Measurements from ENCODE around the gene XK.

XK gene

DNA sequence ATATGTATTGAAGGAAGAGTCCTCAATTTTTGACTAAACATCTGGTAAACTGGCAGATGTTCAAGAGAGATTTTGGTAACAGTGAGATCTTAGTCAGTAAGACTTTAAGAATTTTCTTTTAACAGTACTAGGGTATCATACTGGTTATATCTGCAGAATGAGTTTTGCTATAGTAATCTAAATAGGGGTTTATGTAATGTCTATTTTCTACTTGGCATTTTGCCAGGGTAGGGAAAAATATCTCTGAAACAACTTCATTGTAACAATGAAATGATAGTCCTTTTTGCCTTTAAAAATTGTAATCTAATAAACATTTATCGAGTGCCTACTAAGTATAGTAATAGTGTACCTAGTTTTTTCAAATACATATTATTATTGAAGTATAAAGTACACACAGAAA, 32.1 kb downstream of the XK start:
- TF ChIP-seq, protein P1, sequence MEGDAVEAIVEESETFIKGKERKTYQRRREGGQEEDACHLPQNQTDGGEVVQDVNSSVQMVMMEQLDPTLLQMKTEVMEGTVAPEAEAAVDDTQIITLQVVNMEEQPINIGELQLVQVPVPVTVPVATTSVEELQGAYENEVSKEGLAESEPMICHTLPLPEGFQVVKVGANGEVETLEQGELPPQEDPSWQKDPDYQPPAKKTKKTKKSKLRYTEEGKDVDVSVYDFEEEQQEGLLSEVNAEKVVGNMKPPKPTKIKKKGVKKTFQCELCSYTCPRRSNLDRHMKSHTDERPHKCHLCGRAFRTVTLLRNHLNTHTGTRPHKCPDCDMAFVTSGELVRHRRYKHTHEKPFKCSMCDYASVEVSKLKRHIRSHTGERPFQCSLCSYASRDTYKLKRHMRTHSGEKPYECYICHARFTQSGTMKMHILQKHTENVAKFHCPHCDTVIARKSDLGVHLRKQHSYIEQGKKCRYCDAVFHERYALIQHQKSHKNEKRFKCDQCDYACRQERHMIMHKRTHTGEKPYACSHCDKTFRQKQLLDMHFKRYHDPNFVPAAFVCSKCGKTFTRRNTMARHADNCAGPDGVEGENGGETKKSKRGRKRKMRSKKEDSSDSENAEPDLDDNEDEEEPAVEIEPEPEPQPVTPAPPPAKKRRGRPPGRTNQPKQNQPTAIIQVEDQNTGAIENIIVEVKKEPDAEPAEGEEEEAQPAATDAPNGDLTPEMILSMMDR (IDR thresholded peaks at IDR 0.05) = no peak
- no peak for TF ChIP-seq ZFX (IDR thresholded peaks at IDR 0.05; ENCODE audit: borderline replicate concordance)
- H3K27ac ChIP-seq = no peak overlapping the region

DNA sequence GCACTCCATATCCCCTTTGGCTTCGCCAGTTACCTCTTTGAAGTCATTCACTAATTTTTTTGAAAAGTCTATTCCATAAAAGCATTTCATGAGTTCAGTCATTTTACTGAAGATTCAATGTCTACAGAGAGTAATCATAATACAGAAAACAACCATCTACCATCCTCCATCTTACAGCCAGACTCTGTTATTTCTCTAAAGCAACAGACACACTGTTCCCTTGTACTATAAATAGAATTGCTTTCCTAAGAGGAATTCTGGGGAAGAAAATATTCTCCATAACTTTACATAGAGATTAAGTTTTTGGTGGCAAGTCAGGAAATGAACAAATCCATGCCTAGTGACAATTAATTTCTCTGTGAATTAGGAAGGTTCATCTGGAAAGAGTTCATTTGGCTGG, 37.0 kb downstream of the XK start:
- TF ChIP-seq ZFX (IDR thresholded peaks at IDR 0.05; ENCODE audit: borderline replicate concordance) = no peak
- TF ChIP-seq, protein P1 (IDR thresholded peaks at IDR 0.05) = no peak
- H3K27ac ChIP-seq = no peak overlapping the region

DNA sequence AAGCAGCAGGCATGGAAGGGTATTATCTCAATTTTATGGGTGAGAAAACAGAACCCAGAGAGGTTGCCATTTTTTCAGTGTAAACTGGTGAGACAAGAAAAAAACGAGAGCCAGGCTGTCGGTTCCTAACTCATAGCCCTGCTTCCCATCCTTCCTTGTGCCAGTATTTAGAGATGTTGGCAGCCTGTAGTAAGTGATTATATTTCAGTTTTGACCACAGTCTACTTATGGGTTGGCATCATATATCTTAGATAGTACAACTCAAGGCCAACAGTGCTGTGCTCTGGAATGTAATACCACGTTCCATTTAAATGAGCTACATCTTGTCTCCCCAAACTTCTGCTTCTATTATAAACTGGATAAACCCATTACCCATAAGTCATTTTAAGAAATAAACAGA, 40.8 kb downstream of the XK start:
- TF ChIP-seq ZFX (IDR thresholded peaks at IDR 0.05; ENCODE audit: borderline replicate concordance) = no peak
- TF ChIP-seq, protein P1 (IDR thresholded peaks at IDR 0.05) = no peak
- no peak overlapping the region for H3K27ac ChIP-seq

DNA sequence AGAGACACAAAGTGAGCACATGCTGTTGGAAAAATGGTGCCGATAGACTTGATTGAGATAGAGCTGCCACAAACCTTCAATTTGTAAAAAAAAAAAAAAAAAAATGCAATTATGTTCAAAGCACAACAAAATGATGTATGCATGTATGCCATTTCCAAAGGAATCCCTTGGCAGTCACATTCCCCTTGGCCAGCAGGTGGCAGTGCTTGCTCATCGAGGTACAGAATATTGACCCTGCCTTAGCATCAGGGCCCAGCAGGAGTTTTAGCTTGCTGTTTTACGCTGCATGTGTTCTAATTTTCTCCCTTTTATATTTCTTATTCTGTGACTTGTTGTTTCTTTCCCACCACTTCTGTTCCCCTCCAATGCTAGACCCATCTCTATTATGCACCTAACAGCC, 59.8 kb downstream of the XK start:
- H3K27ac ChIP-seq = no peak overlapping the region
- TF ChIP-seq, protein P1 (IDR thresholded peaks at IDR 0.05) = peak; percentile 75
- TF ChIP-seq ZFX (IDR thresholded peaks at IDR 0.05; ENCODE audit: borderline replicate concordance) = no peak

DNA sequence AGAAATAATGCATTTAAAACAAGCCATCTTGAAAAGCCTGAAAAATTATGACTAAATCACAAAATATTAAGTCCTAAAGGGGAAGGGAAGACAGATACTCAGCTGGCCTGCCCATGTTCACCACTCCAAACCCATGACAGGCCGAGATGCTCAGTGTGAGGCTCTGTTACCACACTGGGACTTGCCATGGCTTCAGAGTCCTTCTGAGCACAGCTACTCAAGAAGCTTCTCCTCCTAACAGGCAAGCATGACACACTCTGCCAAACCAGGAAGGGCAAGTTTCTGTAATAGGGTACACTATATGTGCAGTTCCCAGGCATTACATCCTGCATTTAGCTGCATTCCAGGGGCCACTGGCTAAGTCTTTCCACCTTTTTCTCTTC, 60.2 kb downstream of the XK start:
- H3K27ac ChIP-seq = no peak overlapping the region
- TF ChIP-seq, protein P1 (IDR thresholded peaks at IDR 0.05) = no peak
- TF ChIP-seq ZFX (IDR thresholded peaks at IDR 0.05; ENCODE audit: borderline replicate concordance) = no peak

DNA sequence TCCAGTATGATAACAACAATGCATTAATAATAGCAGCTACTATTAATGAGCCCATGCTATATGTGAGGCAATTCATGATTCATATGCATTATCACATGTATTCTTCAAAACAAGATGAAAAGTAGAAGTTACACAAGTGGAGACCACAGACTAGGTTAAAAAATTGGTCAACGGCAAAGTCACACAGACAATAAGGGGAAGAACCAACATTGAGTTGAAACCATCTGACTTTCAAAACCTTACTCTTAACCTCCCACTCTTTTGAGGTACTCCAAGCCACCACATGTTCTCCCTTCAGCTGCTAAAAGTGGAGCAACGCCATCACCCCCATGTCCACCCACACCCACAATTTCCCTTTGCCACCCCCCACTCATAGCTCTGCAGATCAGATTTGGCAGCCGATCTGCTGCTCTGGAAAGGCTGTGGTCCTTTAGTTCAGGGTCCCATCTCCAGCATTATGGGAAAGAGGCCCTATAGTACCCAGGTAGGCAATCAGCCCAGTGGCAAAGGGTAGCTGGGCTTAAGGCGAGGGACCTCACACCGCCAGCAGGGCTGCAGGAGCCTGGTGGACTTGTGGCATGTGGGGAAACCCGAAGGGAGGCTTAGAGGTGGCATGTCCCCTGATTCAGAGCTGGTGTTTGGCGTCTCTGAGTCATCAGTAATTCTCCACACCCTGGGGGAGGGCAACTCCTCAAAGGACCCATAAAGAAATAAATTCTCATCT, 60.8 kb downstream of the XK start:
- H3K27ac ChIP-seq = no peak overlapping the region
- TF ChIP-seq ZFX (IDR thresholded peaks at IDR 0.05; ENCODE audit: borderline replicate concordance) = no peak
- TF ChIP-seq, protein P1 (IDR thresholded peaks at IDR 0.05) = no peak

DNA sequence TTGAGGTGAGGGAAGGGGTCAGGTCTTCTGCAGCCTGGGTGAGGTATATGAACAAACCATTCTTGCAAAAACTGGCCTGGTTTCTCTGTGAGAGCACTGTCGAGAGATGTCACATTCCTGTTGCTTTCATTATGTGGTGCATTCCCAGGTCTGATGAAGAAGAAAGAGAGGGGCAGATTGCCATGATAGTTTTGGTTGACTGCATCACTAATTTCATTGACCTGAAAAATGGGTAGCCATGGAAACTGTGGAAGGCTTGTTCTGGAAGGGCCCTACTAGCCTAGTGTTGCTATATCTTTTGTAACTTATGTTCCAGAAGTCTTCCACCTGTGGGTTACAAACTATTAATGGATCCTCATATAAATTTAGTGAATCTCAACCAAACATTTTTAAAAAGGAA, 61.4 kb downstream of the XK start:
- H3K27ac ChIP-seq = no peak overlapping the region
- TF ChIP-seq, protein P1 (IDR thresholded peaks at IDR 0.05) = no peak
- TF ChIP-seq ZFX (IDR thresholded peaks at IDR 0.05; ENCODE audit: borderline replicate concordance) = no peak
